Skin of body (tissue), 2 donors: Measurements from ENCODE around the gene FBXL7. TPM values are rescaled to one million over a fixed set of nuclear protein-coding genes. Genes with fewer than 3 reads are reported as not detected.

Source experiments
- DNase-seq: peaks from one replicate; lab custom pipeline; 2025; lab: John Stamatoyannopoulos, UW
- total RNA-seq: library from RNA; depleted of rRNA; stranded (reverse); fragments of >200 nt; gene quantifications from one replicate; pipeline ENCODE4 v1.2.3, GENCODE V29; 2014

FBXL7 gene
- total RNA-seq, 1 donor from 2014 or later, result 8.6 TPM

GRCh38 chr5:15753752-15754151 is 253.8 kb downstream of the FBXL7 start:
- no peak for DNase-seq

DNA sequence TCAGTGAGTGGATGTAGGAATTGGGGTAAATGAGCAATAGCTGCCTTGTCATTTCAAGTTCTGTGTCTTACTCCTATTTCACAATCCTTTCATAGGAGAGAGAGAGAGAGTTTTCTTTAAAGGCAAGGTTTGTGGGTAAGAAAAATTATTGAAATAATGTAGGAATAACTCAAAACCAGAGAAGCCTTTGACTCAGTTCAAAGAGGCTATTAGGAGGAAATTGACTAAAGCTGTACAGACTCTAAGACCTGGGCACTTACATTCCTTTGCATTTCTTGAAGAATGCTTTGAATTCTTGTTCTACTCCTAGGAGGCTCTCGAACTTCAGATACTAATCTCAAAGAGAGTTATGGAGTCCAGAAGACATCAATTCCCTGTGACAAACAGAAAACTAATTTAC is 257.1 kb downstream of the FBXL7 start:
- no peak for DNase-seq

GRCh38 chr5:15757619-15758018 is 257.6 kb downstream of the FBXL7 start:
- no peak for DNase-seq

DNA sequence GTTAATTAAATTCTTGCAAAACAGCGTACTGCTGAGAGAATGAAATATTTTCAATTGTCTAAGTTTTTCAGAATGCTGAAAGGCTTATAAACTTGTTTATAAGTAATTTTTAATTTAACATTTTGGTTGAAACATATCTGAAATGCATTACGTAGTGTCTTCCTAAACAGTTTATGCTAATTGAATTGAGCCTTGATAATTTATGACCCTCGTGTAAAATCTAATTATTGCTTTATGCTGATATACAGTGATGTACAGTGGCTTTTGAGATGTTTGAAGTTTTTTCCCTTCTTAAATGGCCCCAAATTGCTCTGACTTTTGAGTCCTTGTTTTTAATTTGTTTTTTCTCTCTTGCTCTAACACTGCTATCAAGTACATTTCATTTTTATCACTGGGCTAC is 262.7 kb downstream of the FBXL7 start:
- no peak for DNase-seq

- DNase-seq, result no peak
Measured at GRCh38 chr5:15763754-15764153, 263.8 kb downstream of the FBXL7 start.

GRCh38 chr5:15768936-15769335 is 269.0 kb downstream of the FBXL7 start:
- DNase-seq, result no peak

DNA sequence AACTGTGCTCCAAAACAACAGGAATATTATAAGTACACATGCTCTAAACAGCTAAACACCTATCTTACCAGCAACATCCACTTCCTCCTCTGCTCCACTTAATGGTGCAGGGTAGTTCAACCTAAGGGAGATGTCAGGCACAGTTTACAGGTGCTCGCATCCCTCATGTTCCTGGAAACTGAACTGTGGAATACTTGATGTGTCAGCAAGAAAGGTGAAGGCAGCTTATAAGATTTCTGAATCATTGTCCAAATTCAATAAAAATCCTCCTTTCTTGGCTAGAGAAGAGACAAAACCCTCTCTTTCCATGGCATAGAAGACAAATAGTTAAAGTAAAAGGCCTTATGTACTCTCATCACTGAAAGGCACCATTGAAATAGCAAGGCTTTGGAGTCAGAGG is 272.2 kb downstream of the FBXL7 start:
- DNase-seq, result no peak

GRCh38 chr5:15774632-15775031 is 274.7 kb downstream of the FBXL7 start:
- DNase-seq, result no peak

DNA sequence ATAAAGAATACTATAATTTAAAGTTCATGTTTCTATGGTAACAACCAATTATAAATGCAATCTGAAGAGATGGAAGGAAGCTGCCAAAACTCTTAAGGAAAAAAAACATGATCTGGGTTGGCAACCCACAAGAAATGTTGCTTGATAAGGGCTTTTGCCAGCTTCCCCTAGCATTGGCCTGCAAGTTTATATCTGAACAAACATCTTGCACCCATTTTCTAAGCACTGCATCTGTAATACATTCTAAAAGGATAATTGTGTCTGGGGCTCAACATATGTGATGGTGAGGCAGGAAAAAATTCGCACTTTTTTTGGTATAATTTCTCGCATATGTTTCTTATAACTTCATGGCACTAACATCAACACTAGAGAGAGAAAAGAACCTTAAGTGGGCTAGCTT is 276.4 kb downstream of the FBXL7 start:
- peak; percentile 11 for DNase-seq

- DNase-seq, result no peak
Measured at GRCh38 chr5:15783734-15784133, 283.8 kb downstream of the FBXL7 start.

- DNase-seq, result peak; percentile 31
Measured at GRCh38 chr5:15785531-15785981, 285.6 kb downstream of the FBXL7 start.

DNA sequence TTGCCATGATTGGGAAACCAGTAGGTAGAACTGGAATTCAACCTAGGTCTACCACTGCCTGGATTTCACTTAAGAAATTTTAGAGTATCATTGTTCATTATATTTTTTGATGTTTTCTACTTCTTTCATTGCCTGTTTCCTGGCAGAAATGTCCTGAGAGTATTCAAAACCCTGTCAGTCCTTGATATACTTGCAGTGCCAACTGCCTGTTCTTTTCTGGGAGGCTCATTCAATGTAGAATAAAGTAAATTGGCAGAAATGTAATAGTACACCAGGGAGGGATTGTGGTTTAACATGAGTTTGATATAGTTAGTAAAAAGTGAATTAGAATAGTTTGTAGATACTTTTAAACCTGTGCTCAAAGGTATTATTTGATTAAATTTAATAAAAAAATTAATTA is 286.3 kb downstream of the FBXL7 start:
- DNase-seq, result no peak

GRCh38 chr5:15786884-15787283 is 286.9 kb downstream of the FBXL7 start:
- peak; percentile 27 for DNase-seq

- DNase-seq, result peak; percentile 37
Measured at GRCh38 chr5:15787681-15788080, 287.7 kb downstream of the FBXL7 start.

GRCh38 chr5:15789642-15790041 is 289.7 kb downstream of the FBXL7 start:
- DNase-seq, result no peak

- no peak for DNase-seq
Measured at GRCh38 chr5:15790446-15791018, 290.6 kb downstream of the FBXL7 start.

- DNase-seq, result no peak
Measured at GRCh38 chr5:15791274-15791673, 291.3 kb downstream of the FBXL7 start.

- no peak for DNase-seq
Measured at GRCh38 chr5:15791859-15792258, 291.9 kb downstream of the FBXL7 start.

DNA sequence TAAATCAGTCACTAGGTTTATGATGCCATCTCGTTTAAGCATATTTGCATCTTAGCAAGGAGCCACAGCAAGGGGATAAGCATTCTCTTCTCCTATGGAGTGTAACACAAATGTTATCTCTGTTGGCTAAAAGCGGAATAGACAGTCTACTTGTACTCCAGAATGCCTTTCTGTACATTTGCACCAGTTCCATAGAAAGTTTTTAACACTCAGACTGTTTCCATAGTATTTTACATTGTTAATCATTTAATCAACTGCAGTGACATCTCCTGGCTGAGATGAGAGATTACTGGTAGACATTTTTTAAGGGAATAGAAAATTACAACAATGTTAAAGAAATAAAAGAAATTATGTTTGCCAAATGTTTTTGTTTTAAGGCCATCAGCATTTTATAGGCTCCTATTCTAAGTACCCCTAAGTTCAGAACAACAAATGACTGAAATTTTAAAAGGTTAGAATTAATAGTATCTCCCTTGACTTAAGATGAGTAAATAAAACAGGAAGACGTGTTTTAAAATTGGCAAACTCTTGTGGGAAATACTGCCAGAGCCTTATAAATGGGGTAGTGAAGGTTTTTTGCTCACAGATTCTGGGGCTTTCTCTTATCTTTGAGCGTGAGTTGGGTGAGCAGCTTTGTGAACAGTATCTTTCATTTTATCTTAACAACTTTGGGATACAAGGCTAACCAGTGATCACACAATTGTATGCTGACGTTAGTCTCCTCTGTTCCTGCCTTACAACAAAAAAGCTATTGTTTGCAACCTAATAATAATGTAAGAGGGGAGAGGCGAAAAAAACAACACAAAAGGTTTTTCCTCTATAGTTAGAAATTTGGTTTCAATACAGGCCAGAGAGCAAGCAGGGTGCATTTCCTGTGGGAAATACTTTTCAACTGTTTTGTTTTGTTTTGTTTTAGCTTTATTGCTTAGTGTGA is 294.3 kb downstream of the FBXL7 start:
- peak; percentile 41 for DNase-seq

DNA sequence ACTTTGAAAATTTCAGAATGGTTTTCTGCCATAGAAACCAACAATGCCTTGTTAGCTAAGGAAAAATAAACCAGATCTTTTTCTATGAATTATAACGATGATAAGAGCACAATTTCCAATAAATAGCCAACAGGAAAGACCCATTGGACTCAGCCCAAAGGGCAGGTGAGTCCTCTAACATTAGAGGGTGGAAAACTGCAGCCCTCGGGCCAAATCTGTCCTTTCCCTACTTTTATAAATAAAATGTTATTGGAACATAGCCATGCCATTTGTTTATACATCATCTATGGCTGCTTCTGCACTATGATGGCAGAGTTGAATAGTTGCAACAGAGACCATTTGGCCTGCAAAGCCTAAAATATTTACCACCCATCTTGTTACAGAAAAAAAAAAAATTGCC is 296.1 kb downstream of the FBXL7 start:
- DNase-seq, result no peak

- DNase-seq, result no peak
Measured at GRCh38 chr5:15796557-15796956, 296.6 kb downstream of the FBXL7 start.

GRCh38 chr5:15797116-15797515 is 297.1 kb downstream of the FBXL7 start:
- DNase-seq, result no peak

DNA sequence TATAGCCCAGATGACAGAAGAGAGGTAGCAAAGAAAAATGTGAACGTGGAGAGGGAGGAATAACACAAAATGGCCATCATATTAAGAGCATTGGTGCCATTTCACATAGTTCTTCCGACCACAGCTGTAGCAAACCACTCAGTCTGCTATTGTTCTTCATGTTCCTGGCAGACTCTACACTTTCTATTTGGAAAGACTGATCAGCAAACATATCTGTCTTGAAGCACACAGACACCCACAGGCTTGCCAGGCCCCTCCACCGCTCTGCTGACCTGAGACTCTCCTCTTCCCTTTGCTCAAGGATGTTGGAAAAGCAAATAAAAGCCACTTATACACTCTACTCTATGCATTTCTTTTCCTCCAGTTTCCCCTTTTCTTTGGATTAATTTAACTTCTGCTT is 298.0 kb downstream of the FBXL7 start:
- DNase-seq, result no peak
